A673 (cell line): ENCODE measurements around the gene PPY. TPM values are rescaled to one million over a fixed set of nuclear protein-coding genes. Genes with fewer than 3 reads are reported as not detected.
"Not testable (repeated sequence)": the region's sequence is repeated elsewhere in the genome, so short reads cannot be mapped to it uniquely, and the experiment has no call there.

ENCODE experiments used
- BruUV-seq: library from RNA; stranded (reverse); fragments of 400-500 nt; replicated peaks from 2 replicates; lab custom pipeline; 2021; lab: Mats Ljungman, UMichigan
- CTCF ChIA-PET: fragments of 300-600 bp; sonication (Branson Sonifier 250); formaldehyde crosslinking; loops from one replicate; lab custom pipeline; 2022; ENCODE audit warnings: antibody characterized with exemption; lab: Charles Lee
- POLR2A ChIA-PET: fragments of 300-600 bp; sonication (Branson Sonifier 250); formaldehyde crosslinking; loops from one replicate; lab custom pipeline; 2022; ENCODE audit warnings: antibody characterized with exemption; ENCODE audit not compliant: low non-redundant PET; lab: Charles Lee
- DNase-seq: peaks from one replicate; pipeline ENCODE4 v3.0.0-alpha.2; 2015; ENCODE audit warnings: low spot score
- H3K27ac ChIP-seq: fragments of 200-600 bp; sonication (generic); 2 replicates; pipeline ENCODE4 v1.5.1; 2016; ENCODE audit warnings: mixed run types, low read depth, mild to moderate bottlenecking, mixed read lengths, antibody characterized with exemption, low read length; ENCODE audit not compliant: poor library complexity, severe bottlenecking
- H3K27me3 ChIP-seq: fragments of 200-600 bp; sonication (generic); replicated peaks from 2 replicates; pipeline ENCODE4 v1.6.1; 2017; ENCODE audit warnings: mixed run types, low read depth, mild to moderate bottlenecking, mixed read lengths, antibody characterized with exemption, low read length; ENCODE audit not compliant: insufficient read depth, poor library complexity
- H3K36me3 ChIP-seq: fragments of 200-600 bp; sonication (generic); 2 replicates; pipeline ENCODE4 v1.6.1; 2016; ENCODE audit warnings: mixed run types, mild to moderate bottlenecking, mixed read lengths, antibody characterized with exemption, low read length; ENCODE audit not compliant: insufficient read depth, poor library complexity, severe bottlenecking
- H3K4me1 ChIP-seq: fragments of 200-600 bp; sonication (generic); 2 replicates; pipeline ENCODE4 v1.6.1; 2017; ENCODE audit warnings: mixed run types, mild to moderate bottlenecking, mixed read lengths, antibody characterized with exemption, low read length; ENCODE audit not compliant: insufficient read depth, poor library complexity, severe bottlenecking
- H3K4me3 ChIP-seq: fragments of 200-600 bp; sonication (generic); 2 replicates; pipeline ENCODE4 v1.5.1; 2016; ENCODE audit warnings: low read depth, mixed run types, mild to moderate bottlenecking, mixed read lengths, low read length; ENCODE audit not compliant: poor library complexity, severe bottlenecking
- H3K9me3 ChIP-seq: fragments of 200-600 bp; sonication (generic); 2 replicates; pipeline ENCODE4 v1.6.1; 2016; ENCODE audit warnings: mixed run types, low read depth, mild to moderate bottlenecking, mixed read lengths, antibody characterized with exemption, low read length; ENCODE audit not compliant: poor library complexity, severe bottlenecking
- CTCF ChIP-seq: fragments of 300-800, 200-600 bp; sonication (generic); conservative IDR thresholded peaks from 2 replicates; pipeline ENCODE4 v1.5.1; 2017; ENCODE audit warnings: low read depth, mild to moderate bottlenecking, antibody characterized with exemption, low read length, moderate library complexity, mixed read lengths
- EZH2 ChIP-seq: fragments of 200-600 bp; sonication (generic); IDR thresholded peaks from 2 replicates; pipeline ENCODE4 v1.6.1; 2017; ENCODE audit warnings: borderline replicate concordance, low read depth, mild to moderate bottlenecking, mixed read lengths, antibody characterized with exemption, low read length; ENCODE audit not compliant: poor library complexity, severe bottlenecking
- intact Hi-C: fragments of 100-400 bp; cut with micrococcal nuclease; formaldehyde crosslinking; loops from one replicate; pipeline ENCODE4 v1.10.0; 2022; ENCODE audit not compliant: unreplicated experiment
- total RNA-seq: library from RNA; stranded (reverse); gene quantifications from 2 replicates; pipeline ENCODE4 v1.2.3, GENCODE V29; 2021

The PPY gene
- total RNA-seq, 1 experiment from 2014 or later = not detected

- BruUV-seq = no TSS peak
- no peak for DNase-seq
- intact Hi-C loops = no loop called here
- CTCF ChIA-PET = no interaction called here
- Histone ChIP-seq H3K36me3 (no peaks in the 10 kb centered on the region), H3K9me3 (no peaks in the 10 kb centered on the region), H3K4me1 (no peaks in the 10 kb centered on the region), H3K27me3 (no peaks in the 10 kb centered on the region), H3K4me3 (no peak overlapping the region), H3K27ac (no peak overlapping the region)
- POLR2A ChIA-PET = no interaction called here
- TF ChIP-seq CTCF (no peak), EZH2 (no peak)
Measured at GRCh38 chr17:43898446-43898845, 43.8 kb downstream of the PPY start.

DNA sequence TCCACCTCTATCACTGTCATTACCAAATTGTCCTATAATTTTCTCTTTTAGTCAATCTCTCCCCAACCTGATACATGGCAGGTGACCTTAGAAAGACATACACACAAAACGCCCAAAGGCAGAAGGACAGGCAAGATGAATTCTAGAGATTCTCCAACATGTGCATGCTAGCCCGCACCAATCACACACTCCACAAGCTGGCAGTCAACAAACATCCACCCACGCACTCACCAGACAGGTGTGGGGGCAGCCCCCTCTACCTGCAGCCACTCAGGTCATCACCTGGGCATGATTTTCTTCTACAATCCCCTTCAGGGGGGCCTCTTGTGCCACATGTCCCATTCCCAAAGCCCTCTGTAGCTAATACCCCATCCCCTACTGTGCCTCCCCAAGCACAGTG is 44.4 kb downstream of the PPY start:
- no TSS peak for BruUV-seq

GRCh38 chr17:43894494-43894893 is 47.8 kb downstream of the PPY start:
- H3K4me3 ChIP-seq, H3K9me3 ChIP-seq, H3K27me3 ChIP-seq, H3K27ac ChIP-seq, POLR2A ChIA-PET, intact Hi-C loops, BruUV-seq, DNase-seq, H3K36me3 ChIP-seq, H3K4me1 ChIP-seq: not testable (repeated sequence)
- CTCF ChIA-PET = interaction anchor here (0.6 kb wide), 1 partner anchor 31 kb away, joined by 3 read pairs; no protein-coding TSS in a partner anchor

More for the DNA sequence above, 44.4 kb downstream of the PPY start:
- POLR2A ChIA-PET = no interaction called here
- Histone ChIP-seq H3K9me3 (no peaks in the 10 kb centered on the region), H3K4me1 (no peaks in the 10 kb centered on the region), H3K27me3 (no peaks in the 10 kb centered on the region), H3K4me3 (no peak overlapping the region), H3K36me3 (no peaks in the 10 kb centered on the region), H3K27ac (no peak overlapping the region)
- CTCF ChIA-PET = no interaction called here
- no peak for TF ChIP-seq CTCF
- TF ChIP-seq EZH2 = no peak
- intact Hi-C loops = no loop called here
- DNase-seq = no peak

GRCh38 chr17:43892647-43892952 is 49.7 kb downstream of the PPY start:
- no peaks in the 10 kb centered on the region for H3K9me3 ChIP-seq
- no TSS peak for BruUV-seq
- ChIA-PET CTCF (no interaction called here), POLR2A (no interaction called here)
- intact Hi-C loops = no loop called here
- no peak for DNase-seq
- no peaks in the 10 kb centered on the region for H3K27me3 ChIP-seq
- H3K4me3 ChIP-seq = no peak overlapping the region
- no peak overlapping the region for H3K27ac ChIP-seq
- TF ChIP-seq EZH2 (no peak), CTCF (no peak)
- H3K36me3 ChIP-seq = no peaks in the 10 kb centered on the region
- H3K4me1 ChIP-seq = no peaks in the 10 kb centered on the region
